H1 (cell line): ENCODE data around the gene TMEM237. TPM values are rescaled to one million over a fixed set of nuclear protein-coding genes. Genes with fewer than 3 reads are reported as not detected.

Experiments
- CTCF ChIA-PET: fragments of 300-600 bp; sonication (Branson Sonifier 250); formaldehyde crosslinking; loops from one replicate; lab custom pipeline; 2021; ENCODE audit not compliant: partially characterized antibody; lab: Charles Lee
- POLR2A ChIA-PET: fragments of 300-600 bp; sonication (Branson Sonifier 250); formaldehyde crosslinking; loops from one replicate; lab custom pipeline; 2021; ENCODE audit warnings: inconsistent platforms; ENCODE audit not compliant: partially characterized antibody; lab: Charles Lee
- DNase-seq, 2 experiments: peaks; one replicate each; pipeline versions ENCODE4 v3.0.0 to v3.0.0-alpha.2; 2010 to 2022; ENCODE audit warnings: low spot score in 2 of 2, low read depth in 1 of 2, mixed read lengths in 1 of 2
- FAIRE-seq: peaks from 2 replicates; lab custom pipeline; 2011; peaks lifted over from hg19 to GRCh38; lab: Jason Lieb, UNC
- H2AFZ ChIP-seq: 2 replicates; pipeline ENCODE4 v1.8.1; 2012; ENCODE audit warnings: low read length, inconsistent platforms
- H2AK5ac ChIP-seq: 2 replicates; pipeline ENCODE4 v1.6.1; 2013; ENCODE audit warnings: low read depth, low read length
- H2BK120ac ChIP-seq: replicated peaks from 2 replicates; pipeline ENCODE3; 2013; ENCODE audit warnings: low read depth, low read length, inconsistent platforms
- H2BK12ac ChIP-seq: 2 replicates; pipeline ENCODE4 v1.6.1; 2013; ENCODE audit warnings: low read depth, low read length
- H2BK15ac ChIP-seq: 2 replicates; pipeline ENCODE4 v1.6.1; 2013; ENCODE audit warnings: low read length
- H2BK20ac ChIP-seq: 2 replicates; pipeline ENCODE4 v1.6.1; 2013; ENCODE audit warnings: low read length
- H2BK5ac ChIP-seq: 2 replicates; pipeline ENCODE4 v1.6.1; 2013; ENCODE audit warnings: low read depth, low read length
- H3K14ac ChIP-seq: 2 replicates; pipeline ENCODE4 v1.6.1; 2013; ENCODE audit warnings: inconsistent platforms; ENCODE audit not compliant: insufficient read length
- H3K18ac ChIP-seq: 2 replicates; pipeline ENCODE4 v1.6.1; 2013; ENCODE audit warnings: low read length; ENCODE audit errors: extremely low read depth
- H3K23ac ChIP-seq: 2 replicates; pipeline ENCODE4 v1.6.1; 2013; ENCODE audit warnings: inconsistent platforms; ENCODE audit not compliant: insufficient read length
- H3K23me2 ChIP-seq: 2 replicates; pipeline ENCODE4 v1.6.1; 2013; ENCODE audit warnings: low read depth, low read length
- H3K27ac ChIP-seq: 2 replicates; pipeline ENCODE4 v1.6.1; 2011; ENCODE audit warnings: low read depth, low read length, inconsistent platforms
- H3K27me3 ChIP-seq, 4 experiments: replicated peaks in 1 of 4; 1 replicate in 1 of 4; 2 replicates in 3 of 4; pipeline versions ENCODE4 v1.6.1 to v1.8.1; 2011 to 2013; ENCODE audit warnings: low read length in 3 of 4, mild to moderate bottlenecking in 3 of 4, inconsistent platforms in 2 of 4, mixed read lengths in 2 of 4, moderate library complexity in 1 of 4; ENCODE audit not compliant: control insufficient read depth in 3 of 4, insufficient read depth in 3 of 4; ENCODE audit errors: extremely low read depth in 1 of 4
- H3K36me3 ChIP-seq, 4 experiments: 2 replicates each; pipeline versions ENCODE4 v1.6.1 to v1.8.1; 2011 to 2013; ENCODE audit warnings: mild to moderate bottlenecking in 4 of 4, low read length in 3 of 4, moderate library complexity in 2 of 4, control low read depth in 1 of 4, inconsistent platforms in 1 of 4; ENCODE audit not compliant: insufficient read depth in 4 of 4, control insufficient read depth in 2 of 4
- H3K4ac ChIP-seq: replicated peaks from 2 replicates; pipeline ENCODE3; 2013; ENCODE audit warnings: low read length, low read depth, mixed read lengths, inconsistent platforms; ENCODE audit not compliant: insufficient read length
- H3K4me1 ChIP-seq, 4 experiments: replicated peaks in 1 of 4; 1 replicate in 1 of 4; 2 replicates in 3 of 4; pipeline versions ENCODE4 v1.6.1 to v1.8.1; 2011 to 2013; ENCODE audit warnings: low read length in 3 of 4, inconsistent platforms in 2 of 4, mixed read lengths in 1 of 4; ENCODE audit not compliant: insufficient read depth in 4 of 4, control insufficient read depth in 3 of 4
- H3K4me2 ChIP-seq, 2 experiments: 2 replicates each; pipeline versions ENCODE4 v1.6.1 to v1.8.1; 2011 to 2013; ENCODE audit warnings: low read depth in 2 of 2, low read length in 2 of 2, control low read depth in 1 of 2, inconsistent platforms in 1 of 2, mild to moderate bottlenecking in 1 of 2; ENCODE audit not compliant: insufficient read depth in 1 of 2
- H3K4me3 ChIP-seq, 4 experiments: fragments of 200-600, 300-600 bp in 1 of 4; sonication (generic), shearing (Covaris generic), sonication (Bioruptor Twin) in 1 of 4; 2 replicates each; pipeline versions ENCODE4 v1.5.1 to v1.8.1; 2011 to 2016; ENCODE audit warnings: low read length in 4 of 4, low read depth in 3 of 4, control low read depth in 2 of 4, inconsistent platforms in 2 of 4, mild to moderate bottlenecking in 2 of 4, mixed read lengths in 1 of 4, moderate library complexity in 1 of 4; ENCODE audit not compliant: insufficient read depth in 2 of 4; ENCODE audit errors: extremely low read depth in 1 of 4
- H3K56ac ChIP-seq: replicated peaks from 2 replicates; pipeline ENCODE3; 2013; ENCODE audit warnings: low read depth, mild to moderate bottlenecking, mixed read lengths, low read length, inconsistent platforms; ENCODE audit not compliant: insufficient read length
- H3K79me1 ChIP-seq: 2 replicates; pipeline ENCODE4 v1.6.1; 2013; ENCODE audit warnings: low read depth, low read length, control low read depth
- H3K79me2 ChIP-seq, 2 experiments: 2 replicates each; pipeline versions ENCODE4 v1.6.1 to v1.8.1; 2012 to 2013; ENCODE audit warnings: low read length in 2 of 2, mild to moderate bottlenecking in 2 of 2, inconsistent platforms in 1 of 2; ENCODE audit not compliant: insufficient read depth in 2 of 2, control insufficient read depth in 1 of 2
- H3K9ac ChIP-seq, 4 experiments: replicated peaks in 1 of 4; 1 replicate in 1 of 4; 2 replicates in 3 of 4; pipeline versions ENCODE4 v1.6.1 to v1.8.1; 2011 to 2013; ENCODE audit warnings: low read depth in 3 of 4, low read length in 3 of 4, control low read depth in 2 of 4, mild to moderate bottlenecking in 2 of 4, moderate library complexity in 2 of 4, inconsistent platforms in 1 of 4; ENCODE audit errors: extremely low read depth in 1 of 4
- H3K9me3 ChIP-seq, 2 experiments: 2 replicates each; pipeline versions ENCODE4 v1.6.1 to v1.8.1; 2012 to 2013; ENCODE audit warnings: mild to moderate bottlenecking in 2 of 2, moderate library complexity in 2 of 2, control low read depth in 1 of 2, inconsistent platforms in 1 of 2, low read depth in 1 of 2, low read length in 1 of 2, mixed read lengths in 1 of 2; ENCODE audit not compliant: insufficient read depth in 2 of 2
- H4K20me1 ChIP-seq, 2 experiments: replicated peaks in 1 of 2; 2 replicates each; pipeline versions ENCODE3 to v1.8.1; 2011 to 2013; ENCODE audit warnings: inconsistent platforms in 2 of 2, low read length in 2 of 2, mild to moderate bottlenecking in 1 of 2; ENCODE audit not compliant: insufficient read depth in 2 of 2, control insufficient read depth in 1 of 2
- H4K5ac ChIP-seq: 2 replicates; pipeline ENCODE4 v1.6.1; 2013; ENCODE audit warnings: low read length, low read depth, mixed read lengths, inconsistent platforms; ENCODE audit not compliant: insufficient read length
- H4K8ac ChIP-seq: 2 replicates; pipeline ENCODE4 v1.8.0; 2013; ENCODE audit warnings: mild to moderate bottlenecking, moderate library complexity, low read length, inconsistent platforms; ENCODE audit not compliant: insufficient read depth; ENCODE audit errors: extremely low read depth
- H4K91ac ChIP-seq: replicated peaks from 2 replicates; pipeline ENCODE3; 2013; ENCODE audit warnings: low read length, mixed read lengths, inconsistent platforms; ENCODE audit not compliant: insufficient read length
- FOSL1 ChIP-seq: IDR thresholded peaks from 2 replicates; pipeline ENCODE4 v1.6.1; 2011; ENCODE audit warnings: mild to moderate bottlenecking, low read depth, low read length, moderate library complexity; ENCODE audit not compliant: insufficient read depth
- RFX5 ChIP-seq: IDR thresholded peaks from 2 replicates; pipeline ENCODE4 v1.6.1; 2011; ENCODE audit warnings: low read depth, low read length, improper control_type of control experiment, borderline replicate concordance
- SIX5 ChIP-seq: IDR thresholded peaks from 2 replicates; pipeline ENCODE4 v1.6.1; 2011; ENCODE audit warnings: mild to moderate bottlenecking, low read depth, low read length
- SRF ChIP-seq: IDR thresholded peaks from 2 replicates; pipeline ENCODE4 v1.6.1; 2011; ENCODE audit warnings: mild to moderate bottlenecking, low read depth, low read length, moderate library complexity
- WGBS, 2 experiments: shearing (Covaris generic) in 1 of 2; methylation state at CpG; one replicate each; pipeline versions ENCODE4 v1.1.6 to v1.1.7; 2013 to 2015; ENCODE audit warnings: low lambda C conversion rate in 2 of 2, mixed read lengths in 2 of 2, inconsistent platforms in 1 of 2, low coverage in 1 of 2, missing lambda C conversion rate in 1 of 2; ENCODE audit not compliant: insufficient replicate concordance in 2 of 2, insufficient coverage in 1 of 2, insufficient read length in 1 of 2; ENCODE audit errors: extremely low coverage in 1 of 2, missing lambda C conversion rate in 1 of 2; 5-methylcytosine and 5-hydroxymethylcytosine counted together
- polyA plus RNA-seq, 7 experiments: library from polyadenylated mRNA; depleted of rRNA in 3 of 7; stranded (reverse) in 5 of 7; unstranded in 2 of 7; fragments of >200 nt in 5 of 7; fragments of 200-250 nt in 2 of 7; gene quantifications; 1 replicate in 5 of 7; 2 replicates in 1 of 7; 4 replicates in 1 of 7; pipeline versions ENCODE4 v1.2.1 to v1.2.3, GENCODE V29; 2011 to 2013; ENCODE audit warnings: missing spikeins in 2 of 7, mixed read lengths in 2 of 7
- total RNA-seq: library from RNA; stranded (reverse); fragmentation: NEBNext Ultra II Directional; extraction: Animal tissue kit (Norgen Biotek cat#: 25700); gene quantifications from 2 replicates; pipeline ENCODE4 v1.2.1, GENCODE V29; 2021

TMEM237 gene
- total and polyA plus RNA-seq, 2 of the 8 experiments (the other 6 are each of a cell fraction or from before 2014, with no cell fraction given), result 26.1 to 41.0 TPM

- Histone ChIP-seq H2BK15ac (no peak overlapping the region), H3K4me1 (no peaks in the 10 kb centered on the region; a peak in 1 of 7 replicates), H3K9me3 (no peaks in the 10 kb centered on the region), H2BK5ac (no peak overlapping the region), H2AK5ac (no peak overlapping the region), H2AFZ (no peak overlapping the region), H3K9ac (no peak overlapping the region), H4K5ac (no peak overlapping the region), H3K14ac (no peak overlapping the region), H3K79me2 (no peaks in the 10 kb centered on the region), H3K79me1 (no peaks in the 10 kb centered on the region), H3K4me2 (no peak overlapping the region), H3K23me2 (no peaks in the 10 kb centered on the region), H2BK20ac (no peak overlapping the region), H3K27me3 (no peaks in the 10 kb centered on the region), H3K23ac (no peak overlapping the region), H4K20me1 (no peaks in the 10 kb centered on the region), H4K8ac (no peak overlapping the region), H2BK120ac (no peak overlapping the region), H3K18ac (no peak overlapping the region), H3K36me3 (no peaks in the 10 kb centered on the region), H4K91ac (no peak overlapping the region), H2BK12ac (no peak overlapping the region), H3K4me3 (no peak overlapping the region), H3K27ac (no peak overlapping the region), H3K4ac (no peak overlapping the region), H3K56ac (no peak overlapping the region)
- ChIA-PET POLR2A (interaction anchor here (0.6 to 3.0 kb wide), 3 partner anchors 10 to 550 kb away, joined by 3 to 17 read pairs (median 4); partner anchors contain the start of gene TMEM237), CTCF (interaction anchor here (0.7 to 2.9 kb wide), 3 partner anchors 10 to 215 kb away, joined by 3 to 6 read pairs (median 3); partner anchors contain the start of gene TMEM237)
- WGBS, 2 experiments, result 89% methylated on average over 6 of the region's 6 CpGs; no CpG with 5 or more reads in 1 of the 2 experiments
- DNase-seq (no peak), FAIRE-seq (no peak)
- TF ChIP-seq SIX5, result no peak
- TF ChIP-seq SRF, result no peak
- TF ChIP-seq FOSL1, result no peak
- TF ChIP-seq RFX5, result no peak
These were observed 9.9 kb upstream of the TMEM237 start for GRCh38 chr2:201653221-201653620.
